Central memory CD8-positive, alpha-beta T cell (primary cell): Measurements from ENCODE around the gene REV1.
A peak's percentile ranks its signal among the peaks of the same experiment; 100 is the strongest.
"Not testable (repeated sequence)": the region's sequence is repeated elsewhere in the genome, so short reads cannot be mapped to it uniquely, and the experiment has no call there.

Experiments
- ATAC-seq: fragments of 150-1000 bp; cut with Tn5 transposase; replicated peaks from 2 replicates; pipeline ENCODE4 v1.10.0; 2022; ENCODE audit warnings: mild to moderate bottlenecking, moderate FRiP score, moderate number of reproducible peaks; ENCODE audit not compliant: poor library complexity, severe bottlenecking; ENCODE audit errors: extremely low read depth
- DNase-seq, 2 donors: peaks; one replicate each; pipeline ENCODE4 v3.0.0; 2021; ENCODE audit warnings: low spot score in 2 of 2
- H3K27ac Mint-ChIP-seq: one replicate; pipeline ENCODE4 v1.8.0; 2022; ENCODE audit warnings: low read depth, mild to moderate bottlenecking, moderate library complexity, mixed read lengths
- H3K27me3 Mint-ChIP-seq: one replicate; pipeline ENCODE4 v1.8.0; 2022; ENCODE audit warnings: mixed read lengths
- H3K36me3 Mint-ChIP-seq: one replicate; pipeline ENCODE4 v1.8.0; 2022; ENCODE audit warnings: mild to moderate bottlenecking, moderate library complexity, mixed read lengths; ENCODE audit not compliant: insufficient read depth
- H3K4me1 Mint-ChIP-seq: one replicate; pipeline ENCODE4 v1.8.0; 2022; ENCODE audit warnings: mixed read lengths
- H3K4me3 Mint-ChIP-seq: one replicate; pipeline ENCODE4 v1.8.0; 2022; ENCODE audit warnings: mild to moderate bottlenecking, moderate library complexity, mixed read lengths
- H3K9me3 Mint-ChIP-seq: one replicate; pipeline ENCODE4 v1.8.0; 2022; ENCODE audit warnings: mixed read lengths

REV1 gene

DNA sequence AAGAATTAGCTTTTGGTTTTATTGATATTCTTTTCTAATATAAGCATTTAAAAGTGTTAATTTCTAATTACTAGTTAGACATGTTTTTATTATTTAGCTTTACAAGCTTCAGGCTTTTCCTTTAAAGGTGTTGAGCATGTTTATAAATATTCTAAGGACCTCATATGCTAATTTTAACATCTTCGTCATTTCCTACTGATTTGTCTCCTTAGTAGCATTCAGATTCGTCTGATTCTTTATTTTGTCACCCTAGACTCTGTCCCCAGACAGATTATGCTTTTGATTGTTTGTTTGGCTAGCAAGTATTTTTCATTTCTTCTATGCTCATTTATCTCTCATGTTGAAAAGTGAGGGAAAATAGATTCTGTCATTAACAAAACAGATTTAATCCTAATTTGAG, 100.9 kb downstream of the REV1 start:
- ATAC-seq (no peak), DNase-seq (no peak)
- H3K9me3 Mint-ChIP-seq, result no peaks in the 10 kb centered on the region
- H3K27me3 Mint-ChIP-seq, result no peaks in the 10 kb centered on the region
- H3K27ac Mint-ChIP-seq, result peak overlapping the region; percentile 29
- no peak overlapping the region for H3K4me3 Mint-ChIP-seq
- peaks cover 6% of the 10 kb centered on the region for H3K4me1 Mint-ChIP-seq
- peaks cover 37% of the 10 kb centered on the region for H3K36me3 Mint-ChIP-seq

DNA sequence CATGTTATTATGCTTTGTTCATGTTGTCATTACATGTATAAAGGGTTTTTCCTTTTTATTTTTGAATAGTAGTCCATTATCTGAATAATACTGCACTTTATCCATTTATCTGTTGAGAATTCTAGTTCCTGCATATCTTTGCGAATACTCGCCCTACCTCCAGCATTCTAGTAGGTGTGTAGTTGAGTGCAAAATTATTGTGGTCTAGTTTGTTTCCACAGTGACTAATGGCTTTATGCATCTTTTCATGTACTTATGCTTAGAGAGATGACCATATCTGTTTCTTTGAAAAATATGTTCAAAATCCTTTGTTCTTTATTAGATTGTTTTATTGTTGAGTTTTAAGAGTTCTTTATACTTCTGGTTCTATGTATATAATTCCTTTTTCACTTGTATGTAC, 103.8 kb downstream of the REV1 start:
- no peak overlapping the region for H3K27ac Mint-ChIP-seq
- no peaks in the 10 kb centered on the region for H3K27me3 Mint-ChIP-seq
- ATAC-seq (no peak), DNase-seq (no peak)
- H3K4me1 Mint-ChIP-seq, result peaks cover 6% of the 10 kb centered on the region
- H3K9me3 Mint-ChIP-seq, result no peaks in the 10 kb centered on the region
- H3K4me3 Mint-ChIP-seq, result no peak overlapping the region
- peaks cover 36% of the 10 kb centered on the region for H3K36me3 Mint-ChIP-seq

DNA sequence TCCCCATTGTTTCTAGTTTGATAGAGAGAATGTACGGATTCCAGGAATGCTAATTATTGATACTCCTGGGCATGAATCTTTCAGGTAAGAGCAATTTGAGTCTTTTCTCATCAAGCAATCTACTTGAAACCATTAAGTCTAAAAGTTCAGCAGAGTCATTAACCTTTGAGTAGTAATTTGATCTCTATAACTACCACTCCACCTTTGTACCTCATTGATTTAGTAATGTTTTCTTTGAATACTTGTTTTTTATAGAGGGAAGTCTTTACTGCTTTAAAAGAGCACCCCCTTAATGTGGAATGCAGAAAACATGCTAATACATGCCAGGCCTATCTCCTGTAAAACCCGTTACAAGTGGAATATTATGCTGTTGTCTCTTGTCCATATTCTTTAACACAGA, 107.7 kb downstream of the REV1 start:
- H3K27ac Mint-ChIP-seq, result no peak overlapping the region
- H3K9me3 Mint-ChIP-seq, result no peaks in the 10 kb centered on the region
- no peaks in the 10 kb centered on the region for H3K27me3 Mint-ChIP-seq
- no peak overlapping the region for H3K4me3 Mint-ChIP-seq
- no peaks in the 10 kb centered on the region for H3K4me1 Mint-ChIP-seq
- peaks cover 53% of the 10 kb centered on the region for H3K36me3 Mint-ChIP-seq
- no peak for ATAC-seq
- DNase-seq, result no peak

GRCh38 chr2:99380376-99381010, 109.3 kb downstream of the REV1 start:
- no peak overlapping the region for H3K4me3 Mint-ChIP-seq
- no peaks in the 10 kb centered on the region for H3K4me1 Mint-ChIP-seq
- ATAC-seq, result no peak
- H3K27me3 Mint-ChIP-seq, result no peaks in the 10 kb centered on the region
- H3K9me3 Mint-ChIP-seq, result no peaks in the 10 kb centered on the region
- H3K27ac Mint-ChIP-seq, result peak overlapping the region; percentile 61
- DNase-seq, result no peak
- H3K36me3 Mint-ChIP-seq, result peaks cover 53% of the 10 kb centered on the region

DNA sequence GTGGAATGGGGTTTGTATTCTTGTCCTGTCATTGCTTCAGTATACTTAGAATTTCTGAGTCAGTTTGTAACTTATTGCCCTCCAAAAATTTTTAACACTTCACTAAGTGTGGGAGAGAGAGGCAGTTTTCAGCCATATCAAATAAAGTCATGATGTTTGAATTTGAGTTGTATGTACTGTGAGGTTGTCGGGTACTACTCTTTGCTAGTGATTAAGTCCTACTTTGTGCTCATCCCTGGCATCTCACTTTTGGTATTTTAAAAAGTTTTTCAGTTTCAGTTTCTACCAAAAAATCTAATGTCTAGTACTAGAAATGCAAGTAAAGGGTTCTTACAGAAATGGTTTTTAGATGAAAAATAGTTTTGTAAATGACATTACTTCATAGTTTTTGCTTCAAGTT, 111.9 kb downstream of the REV1 start:
- no peak for ATAC-seq
- no peak overlapping the region for H3K4me3 Mint-ChIP-seq
- DNase-seq, result no peak
- H3K27ac Mint-ChIP-seq, result no peak overlapping the region
- no peaks in the 10 kb centered on the region for H3K27me3 Mint-ChIP-seq
- peaks cover 5% of the 10 kb centered on the region for H3K9me3 Mint-ChIP-seq
- no peaks in the 10 kb centered on the region for H3K4me1 Mint-ChIP-seq
- H3K36me3 Mint-ChIP-seq, result peaks cover 48% of the 10 kb centered on the region

DNA sequence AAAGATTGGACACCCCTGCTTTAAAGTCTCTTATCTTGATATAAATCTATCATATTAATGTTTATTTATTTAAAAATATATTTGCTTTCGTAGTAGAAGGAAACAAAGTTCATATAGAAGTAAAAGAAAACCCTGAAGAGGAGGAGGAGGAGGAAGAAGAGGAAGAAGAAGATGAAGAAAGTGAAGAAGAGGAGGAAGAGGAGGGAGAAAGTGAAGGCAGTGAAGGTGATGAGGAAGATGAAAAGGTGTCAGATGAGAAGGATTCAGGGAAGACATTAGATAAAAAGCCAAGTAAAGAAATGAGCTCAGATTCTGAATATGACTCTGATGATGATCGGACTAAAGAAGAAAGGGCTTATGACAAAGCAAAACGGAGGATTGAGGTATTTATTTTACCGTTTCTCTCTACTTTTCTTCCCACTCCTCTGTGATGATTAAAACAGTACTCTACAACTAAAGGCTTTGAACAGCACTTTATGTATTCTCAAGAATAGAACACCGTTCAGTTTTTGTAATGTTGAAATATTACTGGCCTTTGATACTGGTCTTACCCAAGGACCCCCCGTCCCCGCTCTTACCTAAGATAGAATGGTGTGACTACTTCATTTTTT, 113.5 kb downstream of the REV1 start:
- H3K36me3 Mint-ChIP-seq, result peaks cover 54% of the 10 kb centered on the region
- DNase-seq (no peak), ATAC-seq (no peak)
- peaks cover 5% of the 10 kb centered on the region for H3K9me3 Mint-ChIP-seq
- H3K27ac Mint-ChIP-seq, result peak overlapping the region; percentile 27
- no peak overlapping the region for H3K4me3 Mint-ChIP-seq
- H3K27me3 Mint-ChIP-seq, result no peaks in the 10 kb centered on the region
- H3K4me1 Mint-ChIP-seq, result no peaks in the 10 kb centered on the region

GRCh38 chr2:99374747-99375146, 115.1 kb downstream of the REV1 start:
- DNase-seq, result no peak
- no peak for ATAC-seq
- no peak overlapping the region for H3K4me3 Mint-ChIP-seq
- no peaks in the 10 kb centered on the region for H3K4me1 Mint-ChIP-seq
- peaks cover 5% of the 10 kb centered on the region for H3K9me3 Mint-ChIP-seq
- H3K36me3 Mint-ChIP-seq, result peaks cover 50% of the 10 kb centered on the region
- H3K27ac Mint-ChIP-seq, result no peak overlapping the region
- H3K27me3 Mint-ChIP-seq, result no peaks in the 10 kb centered on the region

DNA sequence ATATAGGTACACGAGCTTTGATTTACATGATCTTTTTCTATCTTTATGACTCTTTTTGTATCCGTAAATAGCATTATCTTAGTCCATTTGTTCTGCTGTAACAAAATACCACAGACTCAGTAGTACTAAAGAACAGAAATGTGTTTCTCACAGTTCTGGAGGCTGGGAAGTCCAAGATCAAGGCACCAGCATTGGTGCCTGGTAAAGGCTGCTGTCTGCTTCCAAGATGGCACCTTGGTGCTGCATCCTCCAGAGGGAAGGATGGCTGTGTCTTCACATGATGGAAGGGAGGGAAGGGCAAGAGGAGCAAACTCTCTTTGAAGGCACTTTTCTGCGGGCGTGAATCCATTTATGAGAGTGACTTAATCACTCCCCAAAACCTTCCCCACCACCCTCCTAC, 116.7 kb downstream of the REV1 start:
- Mint-ChIP-seq H3K4me1 (no peaks in the 10 kb centered on the region), H3K27me3 (no peaks in the 10 kb centered on the region), H3K36me3 (peaks cover 49% of the 10 kb centered on the region), H3K27ac (no peak overlapping the region), H3K4me3 (no peak overlapping the region), H3K9me3 (peaks cover 5% of the 10 kb centered on the region)
- ATAC-seq (no peak), DNase-seq (no peak)

DNA sequence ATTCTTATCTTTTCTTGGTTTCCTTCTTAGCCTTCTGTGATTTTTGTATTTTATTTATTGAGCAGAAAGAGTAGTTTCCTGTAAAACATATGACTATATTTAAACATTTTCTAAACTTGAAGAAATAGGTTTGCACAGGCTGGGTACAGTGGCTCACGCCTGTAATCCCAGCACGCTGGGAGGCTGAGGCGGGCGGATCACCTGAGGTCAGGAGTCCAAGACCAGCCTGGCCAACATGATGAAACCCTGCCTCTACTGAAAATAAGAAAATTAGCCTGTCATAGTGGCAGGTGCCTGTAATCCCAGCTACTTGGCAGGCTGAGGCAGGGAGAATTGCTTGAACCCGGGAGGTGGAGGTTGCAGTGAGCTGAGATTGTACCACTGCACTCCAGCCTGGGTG, 121.0 kb downstream of the REV1 start:
- not testable (repeated sequence) for H3K4me3 Mint-ChIP-seq, H3K27ac Mint-ChIP-seq, H3K4me1 Mint-ChIP-seq, H3K9me3 Mint-ChIP-seq, ATAC-seq, H3K27me3 Mint-ChIP-seq, DNase-seq
- peaks cover 66% of the 10 kb centered on the region for H3K36me3 Mint-ChIP-seq

- ATAC-seq, result no peak
- peaks cover 65% of the 10 kb centered on the region for H3K36me3 Mint-ChIP-seq
- no peak overlapping the region for H3K4me3 Mint-ChIP-seq
- H3K27me3 Mint-ChIP-seq, result no peaks in the 10 kb centered on the region
- no peak overlapping the region for H3K27ac Mint-ChIP-seq
- DNase-seq, result no peak
- no peaks in the 10 kb centered on the region for H3K4me1 Mint-ChIP-seq
- no peaks in the 10 kb centered on the region for H3K9me3 Mint-ChIP-seq
Measured at GRCh38 chr2:99365661-99366060, 124.2 kb downstream of the REV1 start.

DNA sequence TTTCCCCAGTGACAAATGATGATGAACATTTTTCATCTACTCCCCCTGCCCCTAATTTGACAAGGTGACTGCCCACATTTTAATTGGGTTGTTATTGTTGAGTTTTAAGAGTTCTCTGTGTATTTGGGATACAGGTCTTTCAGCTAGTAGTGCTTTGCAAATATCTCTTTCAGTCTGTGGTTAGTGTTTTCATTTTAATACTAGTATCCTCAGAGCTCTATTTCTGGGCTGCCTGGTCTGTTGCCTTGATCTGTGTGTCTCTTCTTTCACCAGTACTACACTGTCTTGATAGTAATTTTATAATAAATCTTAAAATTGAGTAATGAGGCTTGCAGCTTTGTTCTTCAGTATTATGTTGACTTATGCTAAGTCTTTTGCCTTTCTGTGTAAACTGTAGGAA, 133.0 kb downstream of the REV1 start:
- peaks cover 21% of the 10 kb centered on the region for H3K36me3 Mint-ChIP-seq
- peaks cover 34% of the 10 kb centered on the region for H3K4me1 Mint-ChIP-seq
- H3K27me3 Mint-ChIP-seq, result no peaks in the 10 kb centered on the region
- H3K27ac Mint-ChIP-seq, result no peak overlapping the region
- no peak for DNase-seq
- H3K4me3 Mint-ChIP-seq, result no peak overlapping the region
- ATAC-seq, result no peak
- no peaks in the 10 kb centered on the region for H3K9me3 Mint-ChIP-seq

GRCh38 chr2:99354825-99355224, 135.0 kb downstream of the REV1 start:
- DNase-seq, H3K36me3 Mint-ChIP-seq, H3K4me3 Mint-ChIP-seq, H3K27ac Mint-ChIP-seq, H3K27me3 Mint-ChIP-seq, H3K9me3 Mint-ChIP-seq, ATAC-seq: not testable (repeated sequence)
- peaks cover 45% of the 10 kb centered on the region for H3K4me1 Mint-ChIP-seq

DNA sequence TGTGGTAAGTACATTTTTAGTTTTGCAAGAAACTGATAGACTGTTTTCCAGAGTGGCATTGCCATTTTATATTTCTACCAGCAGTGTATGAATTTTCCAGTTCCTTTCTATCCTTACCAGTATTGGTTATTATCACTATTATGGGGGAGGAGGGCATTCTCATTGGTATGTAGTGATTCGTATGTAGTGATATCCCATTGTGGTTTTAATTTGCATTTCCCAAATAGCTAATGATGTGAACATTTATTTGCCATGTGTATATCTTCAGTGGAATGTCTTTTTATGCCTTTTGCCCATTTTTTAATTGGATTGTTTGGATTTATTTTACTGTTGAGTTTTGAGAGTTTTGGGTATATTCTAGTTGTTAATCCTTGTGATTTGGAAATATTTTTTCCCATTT, 135.7 kb downstream of the REV1 start:
- peaks cover 50% of the 10 kb centered on the region for H3K4me1 Mint-ChIP-seq
- DNase-seq (no peak), ATAC-seq (no peak)
- peaks cover 8% of the 10 kb centered on the region for H3K36me3 Mint-ChIP-seq
- H3K27ac Mint-ChIP-seq, result no peak overlapping the region
- H3K9me3 Mint-ChIP-seq, result no peaks in the 10 kb centered on the region
- H3K27me3 Mint-ChIP-seq, result no peaks in the 10 kb centered on the region
- H3K4me3 Mint-ChIP-seq, result no peak overlapping the region
